Progenitor cell of endocrine pancreas (in vitro differentiated cells): ENCODE data around the gene RAB19. TPM values are rescaled to one million over a fixed set of nuclear protein-coding genes. Genes with fewer than 3 reads are reported as not detected.

Experiments
- DNase-seq: peaks from one replicate; pipeline ENCODE4 v3.0.0; 2021; ENCODE audit warnings: low spot score; ENCODE audit not compliant: unreplicated experiment
- H3K27ac Mint-ChIP-seq: 2 replicates; pipeline ENCODE4 v1.8.0; 2021; ENCODE audit warnings: mild to moderate bottlenecking, moderate library complexity, mixed read lengths
- H3K27me3 Mint-ChIP-seq: 2 replicates; pipeline ENCODE4 v1.8.0; 2021; ENCODE audit warnings: mixed read lengths
- H3K36me3 Mint-ChIP-seq: 2 replicates; pipeline ENCODE4 v1.8.0; 2022; ENCODE audit warnings: mixed read lengths; ENCODE audit not compliant: insufficient read depth
- H3K4me1 Mint-ChIP-seq: 2 replicates; pipeline ENCODE4 v1.8.0; 2021; ENCODE audit warnings: low read depth, mixed read lengths
- H3K4me3 Mint-ChIP-seq: 2 replicates; pipeline ENCODE4 v1.8.0; 2021; ENCODE audit warnings: low read depth, mild to moderate bottlenecking, moderate library complexity, mixed read lengths
- H3K9me3 Mint-ChIP-seq: 2 replicates; pipeline ENCODE4 v1.8.0; 2021; ENCODE audit warnings: low read depth, mixed read lengths
- total RNA-seq: library from RNA; stranded (reverse); gene quantifications from 2 replicates; pipeline ENCODE4 v1.2.1, GENCODE V29; 2021
- TF ChIP-seq, protein P1 (sequence below): fragments of 200-600 bp; sonication (generic); IDR thresholded peaks from one replicate; pipeline ENCODE4 v1.5.0; 2021; ENCODE audit warnings: antibody characterized with exemption, mild to moderate bottlenecking; ENCODE audit not compliant: unreplicated experiment

RAB19 gene
- total RNA-seq, 1 donor from 2014 or later = 14.0 TPM

- H3K27me3 Mint-ChIP-seq = no peaks in the 10 kb centered on the region
- peaks cover 1% of the 10 kb centered on the region for H3K4me1 Mint-ChIP-seq
- no peak overlapping the region for H3K4me3 Mint-ChIP-seq
- peaks cover 31% of the 10 kb centered on the region for H3K36me3 Mint-ChIP-seq
- H3K9me3 Mint-ChIP-seq = no peaks in the 10 kb centered on the region
- TF ChIP-seq, protein P1, sequence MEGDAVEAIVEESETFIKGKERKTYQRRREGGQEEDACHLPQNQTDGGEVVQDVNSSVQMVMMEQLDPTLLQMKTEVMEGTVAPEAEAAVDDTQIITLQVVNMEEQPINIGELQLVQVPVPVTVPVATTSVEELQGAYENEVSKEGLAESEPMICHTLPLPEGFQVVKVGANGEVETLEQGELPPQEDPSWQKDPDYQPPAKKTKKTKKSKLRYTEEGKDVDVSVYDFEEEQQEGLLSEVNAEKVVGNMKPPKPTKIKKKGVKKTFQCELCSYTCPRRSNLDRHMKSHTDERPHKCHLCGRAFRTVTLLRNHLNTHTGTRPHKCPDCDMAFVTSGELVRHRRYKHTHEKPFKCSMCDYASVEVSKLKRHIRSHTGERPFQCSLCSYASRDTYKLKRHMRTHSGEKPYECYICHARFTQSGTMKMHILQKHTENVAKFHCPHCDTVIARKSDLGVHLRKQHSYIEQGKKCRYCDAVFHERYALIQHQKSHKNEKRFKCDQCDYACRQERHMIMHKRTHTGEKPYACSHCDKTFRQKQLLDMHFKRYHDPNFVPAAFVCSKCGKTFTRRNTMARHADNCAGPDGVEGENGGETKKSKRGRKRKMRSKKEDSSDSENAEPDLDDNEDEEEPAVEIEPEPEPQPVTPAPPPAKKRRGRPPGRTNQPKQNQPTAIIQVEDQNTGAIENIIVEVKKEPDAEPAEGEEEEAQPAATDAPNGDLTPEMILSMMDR = no peak
- no peak for DNase-seq
- no peak overlapping the region for H3K27ac Mint-ChIP-seq
These were observed 59.3 kb downstream of the RAB19 start for GRCh38 chr7:140463111-140463510.

GRCh38 chr7:140475747-140476333 lies 72.0 kb downstream of the RAB19 start:
- no peaks in the 10 kb centered on the region for H3K27me3 Mint-ChIP-seq
- no peaks in the 10 kb centered on the region for H3K9me3 Mint-ChIP-seq
- TF ChIP-seq, protein P1 = peak; percentile 65
- H3K36me3 Mint-ChIP-seq = peaks cover 2% of the 10 kb centered on the region
- H3K27ac Mint-ChIP-seq = peak overlapping the region; percentile 26
- H3K4me3 Mint-ChIP-seq = peak overlapping the region; percentile 45
- no peak for DNase-seq
- peaks cover 19% of the 10 kb centered on the region for H3K4me1 Mint-ChIP-seq

DNA sequence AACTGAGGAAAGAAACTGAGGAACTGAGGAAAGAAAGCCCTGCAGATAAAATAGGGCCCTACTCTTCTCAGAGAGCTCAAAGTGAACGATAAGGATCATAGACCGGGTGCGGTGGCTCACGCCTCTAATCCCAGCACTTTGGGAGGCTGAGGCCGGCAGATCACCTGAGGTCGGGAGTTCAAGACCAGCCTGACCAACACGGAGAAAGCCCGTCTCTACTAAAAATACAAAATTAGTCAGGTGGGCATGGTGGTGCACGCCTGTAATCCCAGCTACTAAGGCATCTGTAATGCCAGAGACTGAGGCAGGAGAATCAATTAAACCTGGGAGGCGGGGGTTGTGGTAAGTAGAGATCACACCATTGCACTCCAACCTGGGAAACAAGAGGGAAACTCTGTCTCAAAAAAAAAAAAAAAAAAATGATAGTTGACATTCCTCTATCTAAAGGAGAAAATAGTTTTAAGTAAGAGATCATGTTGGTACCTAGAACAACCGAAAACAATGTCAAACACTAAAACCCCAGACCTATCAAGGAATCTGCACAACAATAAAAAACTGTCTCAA lies 72.9 kb downstream of the RAB19 start:
- Mint-ChIP-seq H3K27ac (no peak overlapping the region), H3K4me3 (peak overlapping the region; percentile 95), H3K27me3 (no peaks in the 10 kb centered on the region), H3K4me1 (peaks cover 19% of the 10 kb centered on the region), H3K9me3 (no peaks in the 10 kb centered on the region), H3K36me3 (peaks cover under 1% of the 10 kb centered on the region)
- no peak for DNase-seq
- TF ChIP-seq, protein P1 = no peak

Other genes with a start within 250 kb of the RAB19 start
- gene KDM7A, start 227.1 kb upstream of the RAB19 start, total RNA-seq = 11.3 and 13.8 TPM in 2 replicates
- gene SLC37A3, start 5.5 kb upstream of the RAB19 start, total RNA-seq = 62.3 and 66.5 TPM in 2 replicates
- gene MKRN1, start 75.4 kb downstream of the RAB19 start, total RNA-seq = 94.0 and 99.4 TPM in 2 replicates
- gene DENND2A, start 236.8 kb downstream of the RAB19 start, total RNA-seq = 32.0 and 39.8 TPM in 2 replicates